ENCODE measurements around the gene BTBD2.

BTBD2 gene

DNA sequence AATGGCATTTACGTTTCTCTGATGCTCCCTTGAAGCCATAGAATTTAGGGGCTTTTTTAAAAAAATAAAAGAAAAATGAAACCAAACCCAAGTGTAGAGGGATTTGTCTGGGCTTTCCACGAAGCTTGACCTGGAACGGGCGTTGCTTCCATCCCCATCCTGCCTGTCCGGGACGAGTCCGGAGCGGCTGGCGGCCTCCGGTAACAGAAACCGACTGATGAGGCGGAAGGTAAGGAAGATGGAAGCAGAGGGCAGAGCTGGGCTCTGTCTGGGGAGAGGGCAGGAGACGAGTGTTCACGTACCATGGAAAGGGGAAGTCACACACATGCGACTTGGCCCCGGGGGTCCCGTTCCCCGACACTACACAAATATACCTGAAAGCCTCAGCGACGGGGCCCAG is 34.3 kb downstream of the BTBD2 start:
- no peak for FAIRE-seq

GRCh38 chr19:1980809-1981181 is 34.7 kb downstream of the BTBD2 start:
- FAIRE-seq: no peak

- FAIRE-seq: no peak
These were observed 35.3 kb downstream of the BTBD2 start for GRCh38 chr19:1980091-1980808.

DNA sequence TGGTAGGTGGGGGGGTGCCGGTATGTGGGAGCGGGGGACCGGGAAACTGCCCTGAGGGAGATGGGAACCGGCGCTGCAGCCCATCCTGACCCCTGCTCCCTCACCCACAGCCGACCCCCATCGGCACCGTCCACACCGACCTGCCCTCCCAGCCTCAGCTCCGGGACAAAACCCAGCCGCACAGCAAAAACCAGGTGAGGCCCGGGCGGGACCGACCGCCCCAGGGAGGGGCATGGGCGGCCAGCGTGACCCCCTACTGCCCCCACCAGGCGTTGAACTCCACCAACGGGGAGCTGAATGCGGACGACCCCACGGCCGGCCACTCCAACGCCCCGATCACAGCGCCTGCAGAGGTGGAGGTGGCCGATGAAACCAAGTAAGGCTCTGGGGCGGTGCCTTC is 35.9 kb downstream of the BTBD2 start:
- FAIRE-seq: no peak

GRCh38 chr19:1979017-1979416 is 36.5 kb downstream of the BTBD2 start:
- no peak for FAIRE-seq

GRCh38 chr19:1978346-1978894 is 37.1 kb downstream of the BTBD2 start:
- FAIRE-seq: no peak

- FAIRE-seq: no peak
These were observed 38.4 kb downstream of the BTBD2 start for GRCh38 chr19:1977120-1977519.

- no peak for FAIRE-seq
These were observed 40.4 kb downstream of the BTBD2 start for GRCh38 chr19:1975162-1975480.

- no peak for FAIRE-seq
These were observed 40.9 kb downstream of the BTBD2 start for GRCh38 chr19:1974381-1975161.

- FAIRE-seq: no peak
These were observed 44.6 kb downstream of the BTBD2 start for GRCh38 chr19:1970806-1971502.

DNA sequence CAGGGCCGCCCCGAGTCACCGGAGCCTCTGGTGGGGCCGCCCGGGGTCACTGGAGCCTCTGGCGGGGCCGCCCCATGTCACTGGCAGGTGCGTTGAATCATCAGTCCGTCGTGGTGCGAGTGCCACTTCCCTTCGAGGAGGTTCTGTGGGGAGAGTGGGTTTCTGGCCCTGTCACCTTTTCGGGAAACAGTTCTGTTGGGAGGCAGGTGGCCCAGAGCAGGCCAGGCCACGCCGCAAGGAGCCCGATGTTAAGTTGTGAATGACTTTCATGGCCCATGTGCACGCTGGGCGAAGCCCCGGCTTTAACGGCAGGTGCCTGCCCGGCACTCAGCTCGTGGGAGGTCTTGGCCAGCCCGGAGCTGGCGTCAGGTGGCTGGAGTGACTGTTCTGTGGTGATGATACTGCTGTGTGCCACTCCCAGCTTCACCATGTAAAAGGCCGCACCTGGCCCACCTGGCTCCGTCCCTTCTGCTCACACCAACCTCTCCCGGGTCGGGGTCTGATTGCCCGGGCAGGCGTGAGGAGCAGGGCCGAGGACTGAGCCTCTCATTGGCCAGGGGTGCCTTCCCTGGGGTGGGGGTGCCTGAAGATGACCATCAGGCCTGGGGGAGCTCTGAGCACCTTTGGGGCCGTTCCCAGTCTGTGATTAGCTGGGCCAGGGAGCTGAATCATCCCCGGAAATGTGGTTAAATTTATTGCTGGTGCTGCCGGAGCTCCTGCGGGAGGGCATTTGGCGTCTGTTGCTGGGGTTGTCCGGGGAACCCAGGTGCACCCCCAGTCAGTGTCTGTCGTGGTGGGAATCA is 45.3 kb downstream of the BTBD2 start:
- FAIRE-seq: no peak

- FAIRE-seq: no peak
These were observed 46.1 kb downstream of the BTBD2 start for GRCh38 chr19:1969176-1970002.

GRCh38 chr19:1968279-1969175 is 47.0 kb downstream of the BTBD2 start:
- no peak for FAIRE-seq

GRCh38 chr19:1967087-1967608 is 48.4 kb downstream of the BTBD2 start:
- no peak for FAIRE-seq

GRCh38 chr19:1962674-1963073 is 52.8 kb downstream of the BTBD2 start:
- no peak for FAIRE-seq

DNA sequence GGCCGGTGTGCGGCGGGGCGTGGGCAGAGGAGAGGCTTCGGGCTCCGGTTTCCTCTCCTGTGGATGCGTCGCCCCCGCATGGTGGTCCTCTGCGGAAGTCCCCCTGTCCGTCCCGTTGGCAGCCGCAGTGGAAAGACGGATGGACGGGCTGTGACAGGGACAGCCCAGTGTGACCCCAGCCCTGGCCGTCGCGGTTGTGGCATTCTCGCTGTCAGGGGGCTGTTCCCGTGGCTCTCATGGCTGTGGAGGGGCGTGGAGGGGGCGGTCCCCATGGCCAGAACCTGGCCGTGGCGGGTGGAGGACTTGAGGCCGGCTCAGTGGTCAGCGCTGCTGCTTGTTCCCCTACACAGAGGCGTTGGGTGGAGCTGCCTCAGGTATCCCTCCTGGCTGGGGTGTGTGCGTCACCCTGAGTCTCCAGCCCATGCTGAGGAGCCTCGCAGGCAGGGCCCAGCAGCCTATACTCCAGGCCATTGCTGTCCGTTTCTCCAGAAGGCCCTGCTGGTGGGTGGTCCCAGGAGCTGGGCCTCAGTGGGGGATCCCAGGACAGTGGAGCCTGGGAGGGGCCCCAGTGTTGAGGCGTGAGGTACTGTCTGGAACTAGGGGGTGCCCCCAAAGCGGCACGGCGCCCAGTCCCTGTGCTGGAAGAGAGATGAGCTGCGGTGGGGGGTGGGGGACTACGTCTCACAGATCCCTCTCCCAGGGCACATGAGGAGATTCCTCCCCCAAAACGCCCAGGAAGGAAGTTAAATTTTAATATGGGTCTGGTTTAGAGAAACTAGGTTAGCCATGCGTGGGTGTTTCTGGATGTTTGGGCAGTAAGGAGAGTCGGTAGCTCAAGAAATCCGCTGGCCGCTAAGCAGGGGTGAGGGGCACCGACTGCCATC is 54.3 kb downstream of the BTBD2 start:
- no peak for FAIRE-seq

DNA sequence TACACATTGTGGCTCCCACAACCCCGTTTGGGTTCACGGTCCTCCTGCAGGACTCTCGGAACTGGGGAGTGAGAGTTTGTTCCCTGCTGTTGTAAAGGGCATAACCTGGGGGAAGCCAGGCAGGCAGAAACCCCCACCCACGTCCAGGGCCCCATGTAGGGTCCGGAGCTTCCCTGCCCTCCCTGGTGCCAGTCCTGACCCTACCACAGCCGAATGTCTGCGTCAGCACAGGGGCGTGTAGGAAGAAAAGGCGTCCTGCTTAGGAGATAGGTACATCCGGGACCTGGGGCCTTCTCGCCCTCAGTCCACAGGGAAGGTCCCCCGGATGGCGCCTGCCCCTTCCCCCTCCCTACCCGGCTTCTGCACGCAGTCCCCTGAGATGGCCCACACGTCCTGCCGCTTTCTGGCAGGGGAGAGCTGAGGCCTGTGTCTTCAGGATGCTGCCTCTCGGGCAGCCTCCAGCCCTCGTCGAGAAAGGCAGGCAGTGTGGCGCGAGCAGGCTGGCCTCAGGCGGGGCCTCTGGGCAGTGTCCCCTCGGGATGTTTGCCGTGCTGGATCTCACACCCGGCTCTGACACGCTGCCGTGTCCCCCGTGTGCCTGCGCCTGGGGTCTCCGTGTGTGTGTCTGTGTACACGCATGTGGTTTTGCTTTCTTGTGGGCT is 55.5 kb downstream of the BTBD2 start:
- FAIRE-seq: no peak

DNA sequence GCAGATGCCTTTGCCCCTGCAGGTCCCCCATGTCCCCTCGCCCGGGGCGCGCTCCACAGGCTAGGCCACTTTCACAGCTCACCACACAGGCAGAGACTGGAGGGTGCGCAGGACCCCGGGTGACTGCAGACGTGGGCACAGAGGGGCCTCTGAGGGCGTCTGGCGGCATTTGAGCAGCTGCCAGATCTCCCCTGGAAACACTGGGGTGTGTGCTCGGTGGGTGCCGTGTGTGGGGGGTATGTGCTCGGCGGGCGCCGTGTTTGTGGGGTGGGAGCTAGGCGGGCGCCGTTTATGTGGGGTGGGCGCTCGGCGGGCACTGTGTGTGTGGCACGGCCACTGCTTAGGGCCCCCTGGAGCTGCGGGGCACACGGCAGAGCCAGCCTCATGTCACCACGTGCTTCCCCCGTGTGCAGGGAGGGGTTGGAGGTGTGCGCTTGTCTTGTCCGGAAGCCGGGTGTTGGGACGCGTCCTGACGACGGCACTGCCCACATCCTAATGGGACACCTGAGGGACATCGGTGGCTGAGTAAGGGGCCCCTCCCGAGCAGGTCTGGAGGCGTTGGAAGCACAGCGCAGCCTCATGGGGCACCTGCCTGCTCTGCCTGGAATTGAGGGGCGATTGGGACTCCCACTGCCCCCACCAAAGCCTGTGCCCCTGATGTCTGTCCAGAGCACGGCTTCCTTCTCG is 57.8 kb downstream of the BTBD2 start:
- no peak for FAIRE-seq

Data from G401.6 (cell line).